Testis (tissue), 2 donors: ENCODE measurements around the gene ALOX5.
"Not testable (repeated sequence)": the region's sequence is repeated elsewhere in the genome, so short reads cannot be mapped to it uniquely, and the experiment has no call there.

Experiments
- POLR2A ChIP-seq: fragments of 450-650 bp; IDR thresholded peaks from one replicate; pipeline ENCODE4 v1.6.1; 2017; ENCODE audit warnings: antibody characterized with exemption, mild to moderate bottlenecking, moderate library complexity
- TF ChIP-seq, protein P1 (sequence below), 3 experiments: fragments of 450-650 bp in 2 of 3; fragments of 200-600 bp in 1 of 3; sonication (generic) in 1 of 3; IDR thresholded peaks; one replicate each; pipeline ENCODE4 v1.5.1; 2016 to 2019; ENCODE audit warnings: antibody characterized with exemption in 3 of 3, mild to moderate bottlenecking in 2 of 3, moderate library complexity in 1 of 3

DNA sequence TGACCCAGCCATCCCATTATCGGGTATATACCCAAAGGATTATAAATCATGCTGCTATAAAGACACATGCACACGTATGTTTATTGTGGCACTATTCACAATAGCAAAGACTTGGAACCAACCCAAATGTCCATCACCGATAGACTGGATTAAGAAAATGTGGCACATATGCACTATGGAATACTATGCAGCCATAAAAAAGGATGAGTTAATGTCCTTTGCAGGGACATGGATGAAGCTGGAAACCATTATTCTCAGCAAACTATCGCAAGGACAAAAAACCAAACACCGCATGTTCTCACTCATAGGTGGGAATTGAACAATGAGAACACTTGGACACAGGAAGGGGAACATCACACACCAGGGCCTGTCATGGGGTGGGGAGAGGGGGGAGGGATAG is 41.0 kb downstream of the ALOX5 start:
- TF ChIP-seq, protein P1, sequence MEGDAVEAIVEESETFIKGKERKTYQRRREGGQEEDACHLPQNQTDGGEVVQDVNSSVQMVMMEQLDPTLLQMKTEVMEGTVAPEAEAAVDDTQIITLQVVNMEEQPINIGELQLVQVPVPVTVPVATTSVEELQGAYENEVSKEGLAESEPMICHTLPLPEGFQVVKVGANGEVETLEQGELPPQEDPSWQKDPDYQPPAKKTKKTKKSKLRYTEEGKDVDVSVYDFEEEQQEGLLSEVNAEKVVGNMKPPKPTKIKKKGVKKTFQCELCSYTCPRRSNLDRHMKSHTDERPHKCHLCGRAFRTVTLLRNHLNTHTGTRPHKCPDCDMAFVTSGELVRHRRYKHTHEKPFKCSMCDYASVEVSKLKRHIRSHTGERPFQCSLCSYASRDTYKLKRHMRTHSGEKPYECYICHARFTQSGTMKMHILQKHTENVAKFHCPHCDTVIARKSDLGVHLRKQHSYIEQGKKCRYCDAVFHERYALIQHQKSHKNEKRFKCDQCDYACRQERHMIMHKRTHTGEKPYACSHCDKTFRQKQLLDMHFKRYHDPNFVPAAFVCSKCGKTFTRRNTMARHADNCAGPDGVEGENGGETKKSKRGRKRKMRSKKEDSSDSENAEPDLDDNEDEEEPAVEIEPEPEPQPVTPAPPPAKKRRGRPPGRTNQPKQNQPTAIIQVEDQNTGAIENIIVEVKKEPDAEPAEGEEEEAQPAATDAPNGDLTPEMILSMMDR (IDR thresholded peaks at IDR 0.05), result not testable (repeated sequence)
- TF ChIP-seq POLR2A, result not testable (repeated sequence)
